Body of pancreas (tissue), 4 donors: ENCODE results near the gene CFAP299. TPM values are rescaled to one million over a fixed set of nuclear protein-coding genes. Genes with fewer than 3 reads are reported as not detected.
A peak's percentile ranks its signal among the peaks of the same experiment; 100 is the strongest.
"Not testable (repeated sequence)": the region's sequence is repeated elsewhere in the genome, so short reads cannot be mapped to it uniquely, and the experiment has no call there.

Experiments
- ATAC-seq: fragments of 150-250 bp; one replicate; pipeline ENCODE4 v1.9.1; 2016
- DNase-seq, 4 donors: peaks; one replicate each; pipeline ENCODE4 v3.0.0-alpha.2; 2019
- H3K27ac ChIP-seq, 4 donors: fragments of 200-600 bp; sonication (generic); 1 replicate in 3 of 4; 2 replicates in 1 of 4; pipeline versions ENCODE4 v1.5.1 to v1.6.1; 2016 to 2019; ENCODE audit warnings: mild to moderate bottlenecking in 1 of 4, mixed read lengths in 1 of 4, moderate library complexity in 1 of 4
- H3K27me3 ChIP-seq, 2 donors: fragments of 200-600 bp; sonication (generic); one replicate each; pipeline ENCODE4 v1.6.0; 2016; ENCODE audit warnings: mild to moderate bottlenecking in 1 of 2
- H3K36me3 ChIP-seq, 2 donors: fragments of 200-600 bp; sonication (generic); replicated peaks in 1 of 2; 2 replicates each; pipeline ENCODE4 v1.5.1; 2016; ENCODE audit warnings: low read depth in 2 of 2; ENCODE audit not compliant: insufficient read depth in 1 of 2
- H3K4me1 ChIP-seq: fragments of 200-600 bp; sonication (generic); one replicate; pipeline ENCODE4 v1.6.0; 2016
- H3K4me3 ChIP-seq, 2 donors: fragments of 200-600 bp; sonication (generic); 1 replicate in 1 of 2; 2 replicates in 1 of 2; pipeline ENCODE4 v1.5.1; 2016 to 2019
- H3K9me3 ChIP-seq, 3 donors: fragments of 200-600 bp; sonication (generic); 1 replicate in 2 of 3; 2 replicates in 1 of 3; pipeline ENCODE4 v1.5.1; 2016
- POLR2A ChIP-seq, 3 donors: fragments of 450-650 bp; IDR thresholded peaks; one replicate each; pipeline ENCODE4 v1.6.1; 2016; ENCODE audit warnings: antibody characterized with exemption in 3 of 3, mild to moderate bottlenecking in 2 of 3
- WGBS, 2 donors: methylation state at CpG; one replicate each; pipeline ENCODE4 v1.1.5; 2017; 5-methylcytosine and 5-hydroxymethylcytosine counted together
- intact Hi-C: fragments of 100-400 bp; cut with DNase I; formaldehyde crosslinking; loops from one replicate; pipeline ENCODE4 v1.15.1; 2023
- total RNA-seq, 2 donors: library from RNA; depleted of rRNA; stranded (reverse); fragments of >200 nt; gene quantifications; one replicate each; pipeline ENCODE4 v1.1.0, GENCODE V29; 2016
- TF ChIP-seq, protein P1 (sequence below), 7 experiments: fragments of 450-650 bp in 4 of 7; fragments of 200-600 bp in 3 of 7; sonication (generic) in 3 of 7; IDR thresholded peaks; one replicate each; pipeline ENCODE4 v1.5.1; 2016 to 2019; ENCODE audit warnings: antibody characterized with exemption in 7 of 7

CFAP299 gene
- total RNA-seq, 2 donors from 2014 or later: not detected

DNA sequence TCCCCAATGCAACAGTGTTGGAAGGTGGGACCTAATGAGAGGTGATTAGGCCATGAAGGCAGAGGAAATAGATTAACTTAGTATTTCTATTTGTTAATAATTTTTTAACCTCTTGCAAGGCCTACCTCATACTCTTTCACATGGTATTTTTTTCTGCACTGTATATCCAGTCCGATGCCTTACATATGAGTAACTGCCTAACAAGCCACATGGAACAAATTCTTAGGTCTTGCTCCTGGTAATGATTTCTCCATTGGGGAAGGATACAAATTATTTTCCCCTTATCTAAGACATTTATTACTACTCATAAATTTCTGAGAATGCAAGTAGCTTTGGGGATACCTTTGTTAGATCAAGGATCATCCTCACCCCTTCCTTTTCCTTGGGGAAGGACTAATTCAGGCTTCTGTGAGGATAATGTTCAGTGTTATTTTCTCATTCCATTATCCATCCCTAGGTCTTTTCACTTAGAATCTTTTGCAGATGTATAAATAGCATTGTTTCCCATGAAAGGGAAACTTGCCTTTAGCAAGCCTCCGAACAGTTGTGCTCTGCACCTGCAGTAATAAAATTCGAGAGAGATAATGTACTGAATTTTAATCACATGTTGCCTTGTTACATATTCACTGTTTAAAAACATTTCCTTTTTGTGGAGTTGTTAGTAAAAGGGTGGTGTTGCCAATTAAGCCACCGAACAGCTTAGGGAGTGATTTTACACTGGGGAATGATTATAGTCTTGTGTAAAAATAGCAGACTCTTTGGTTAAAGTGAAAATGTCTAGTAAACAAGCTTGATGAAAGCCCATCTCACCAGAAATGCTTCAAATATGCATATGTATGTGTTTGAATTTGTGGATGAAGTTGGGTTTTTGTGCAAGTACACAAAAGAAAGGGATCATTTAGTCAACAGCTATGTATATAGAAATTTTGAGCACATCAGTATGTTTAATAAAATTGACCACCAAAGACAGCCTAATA, 89.9 kb downstream of the CFAP299 start:
- 40 to 46% methylated on average over 4 of the region's 4 CpGs for WGBS, 2 donors
- intact Hi-C loops: no loop called here
- Histone ChIP-seq H3K4me1 (no peaks in the 10 kb centered on the region), H3K27me3 (no peaks in the 10 kb centered on the region), H3K9me3 (no peaks in the 10 kb centered on the region), H3K4me3 (no peak overlapping the region), H3K36me3 (no peaks in the 10 kb centered on the region), H3K27ac (no peak overlapping the region)
- no peak for DNase-seq
- TF ChIP-seq POLR2A (IDR thresholded peaks at IDR 0.05): no peak
- TF ChIP-seq, protein P1, sequence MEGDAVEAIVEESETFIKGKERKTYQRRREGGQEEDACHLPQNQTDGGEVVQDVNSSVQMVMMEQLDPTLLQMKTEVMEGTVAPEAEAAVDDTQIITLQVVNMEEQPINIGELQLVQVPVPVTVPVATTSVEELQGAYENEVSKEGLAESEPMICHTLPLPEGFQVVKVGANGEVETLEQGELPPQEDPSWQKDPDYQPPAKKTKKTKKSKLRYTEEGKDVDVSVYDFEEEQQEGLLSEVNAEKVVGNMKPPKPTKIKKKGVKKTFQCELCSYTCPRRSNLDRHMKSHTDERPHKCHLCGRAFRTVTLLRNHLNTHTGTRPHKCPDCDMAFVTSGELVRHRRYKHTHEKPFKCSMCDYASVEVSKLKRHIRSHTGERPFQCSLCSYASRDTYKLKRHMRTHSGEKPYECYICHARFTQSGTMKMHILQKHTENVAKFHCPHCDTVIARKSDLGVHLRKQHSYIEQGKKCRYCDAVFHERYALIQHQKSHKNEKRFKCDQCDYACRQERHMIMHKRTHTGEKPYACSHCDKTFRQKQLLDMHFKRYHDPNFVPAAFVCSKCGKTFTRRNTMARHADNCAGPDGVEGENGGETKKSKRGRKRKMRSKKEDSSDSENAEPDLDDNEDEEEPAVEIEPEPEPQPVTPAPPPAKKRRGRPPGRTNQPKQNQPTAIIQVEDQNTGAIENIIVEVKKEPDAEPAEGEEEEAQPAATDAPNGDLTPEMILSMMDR (IDR thresholded peaks at IDR 0.05): no peak
- no peak for ATAC-seq

GRCh38 chr4:80431203-80431965, 95.9 kb downstream of the CFAP299 start:
- no peak for DNase-seq
- 46 to 63% methylated on average over 5 of the region's 5 CpGs for WGBS, 2 donors
- no peaks in the 10 kb centered on the region for H3K9me3 ChIP-seq
- H3K4me3 ChIP-seq: no peak overlapping the region
- no peak for ATAC-seq
- H3K36me3 ChIP-seq: no peaks in the 10 kb centered on the region
- H3K4me1 ChIP-seq: no peaks in the 10 kb centered on the region
- no peaks in the 10 kb centered on the region for H3K27me3 ChIP-seq
- TF ChIP-seq POLR2A (IDR thresholded peaks at IDR 0.05): no peak
- TF ChIP-seq, protein P1 (IDR thresholded peaks at IDR 0.05): no peak
- intact Hi-C loops: no loop called here
- no peak overlapping the region for H3K27ac ChIP-seq

GRCh38 chr4:80434238-80434637, 98.7 kb downstream of the CFAP299 start:
- DNase-seq: no peak
- WGBS, 2 donors: 75 to 87% methylated on average over 1 of the region's 1 CpG
- TF ChIP-seq POLR2A (IDR thresholded peaks at IDR 0.05): no peak
- TF ChIP-seq, protein P1 (IDR thresholded peaks at IDR 0.05): no peak
- Histone ChIP-seq H3K27ac (no peak overlapping the region), H3K36me3 (no peaks in the 10 kb centered on the region), H3K9me3 (no peaks in the 10 kb centered on the region), H3K4me1 (no peaks in the 10 kb centered on the region), H3K4me3 (no peak overlapping the region), H3K27me3 (no peaks in the 10 kb centered on the region)
- no peak for ATAC-seq
- intact Hi-C loops: no loop called here

GRCh38 chr4:80438016-80438415, 102.5 kb downstream of the CFAP299 start:
- WGBS, 2 donors: 19 to 24% methylated on average over 1 of the region's 1 CpG
- DNase-seq: no peak

DNA sequence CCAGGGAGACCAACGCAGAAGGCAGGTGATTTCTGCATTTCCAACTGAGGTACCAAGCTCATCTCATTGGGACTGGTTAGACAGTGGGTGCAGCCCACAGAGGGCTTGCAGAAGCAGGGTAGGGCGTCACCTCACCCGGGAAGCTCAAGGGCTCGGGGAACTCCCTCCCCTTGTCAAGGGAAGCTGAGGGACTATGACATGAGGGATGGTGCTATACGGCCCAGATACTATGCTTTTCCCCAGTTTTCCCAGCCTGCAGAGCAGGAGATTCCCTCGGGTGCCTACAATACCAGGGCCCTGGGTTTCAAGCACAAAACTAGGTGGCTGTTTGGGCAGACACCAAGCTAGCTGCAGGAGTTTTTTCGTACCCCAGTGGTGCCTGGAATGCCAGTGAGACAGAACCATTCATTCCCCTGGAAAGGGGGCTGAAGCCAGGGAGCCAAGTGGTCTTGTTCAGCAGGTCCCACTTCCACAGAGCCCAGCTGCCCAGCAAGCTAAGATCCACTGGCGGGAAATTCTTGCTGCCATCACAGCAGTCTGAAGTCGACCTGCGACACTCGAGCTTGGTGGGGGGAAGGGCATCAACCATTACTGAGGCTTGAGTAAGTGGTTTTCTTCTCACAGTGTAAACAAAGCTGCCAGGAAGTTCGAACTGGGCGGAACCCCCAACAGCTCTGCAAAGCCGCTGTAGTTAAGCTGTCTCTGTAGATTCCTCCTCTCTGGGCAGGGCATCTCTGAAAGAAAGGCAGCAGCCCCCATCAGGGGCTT, 103.9 kb downstream of the CFAP299 start:
- H3K4me3 ChIP-seq, ATAC-seq, intact Hi-C loops, H3K9me3 ChIP-seq, H3K4me1 ChIP-seq, H3K27me3 ChIP-seq, H3K27ac ChIP-seq, H3K36me3 ChIP-seq: not testable (repeated sequence)
- peak in 2 of 4 donors; percentile 5 to 16 for DNase-seq
- WGBS, 2 donors: 28 to 38% methylated on average over 11 to 14 of the region's 14 CpGs

More at GRCh38 chr4:80438016-80438415, 102.5 kb downstream of the CFAP299 start:
- TF ChIP-seq, protein P1 (IDR thresholded peaks at IDR 0.05): no peak
- no peak for TF ChIP-seq POLR2A (IDR thresholded peaks at IDR 0.05)
- Histone ChIP-seq H3K27me3 (no peaks in the 10 kb centered on the region), H3K27ac (no peak overlapping the region), H3K9me3 (no peaks in the 10 kb centered on the region), H3K4me1 (no peaks in the 10 kb centered on the region), H3K4me3 (no peak overlapping the region), H3K36me3 (no peaks in the 10 kb centered on the region)
- ATAC-seq: no peak
- intact Hi-C loops: no loop called here
